Body of pancreas (tissue), 4 donors: ENCODE measurements around the gene PGK1.
"Not testable (repeated sequence)": the region's sequence is repeated elsewhere in the genome, so short reads cannot be mapped to it uniquely, and the experiment has no call there.

Experiments used
- CTCF ChIP-seq, 7 experiments: fragments of 450-650 bp in 4 of 7; fragments of 200-600 bp in 3 of 7; sonication (generic) in 3 of 7; IDR thresholded peaks; one replicate each; pipeline ENCODE4 v1.5.1; 2016 to 2019; ENCODE audit warnings: antibody characterized with exemption in 7 of 7
- POLR2A ChIP-seq, 3 donors: fragments of 450-650 bp; IDR thresholded peaks; one replicate each; pipeline ENCODE4 v1.6.1; 2016; ENCODE audit warnings: antibody characterized with exemption in 3 of 3, mild to moderate bottlenecking in 2 of 3

DNA sequence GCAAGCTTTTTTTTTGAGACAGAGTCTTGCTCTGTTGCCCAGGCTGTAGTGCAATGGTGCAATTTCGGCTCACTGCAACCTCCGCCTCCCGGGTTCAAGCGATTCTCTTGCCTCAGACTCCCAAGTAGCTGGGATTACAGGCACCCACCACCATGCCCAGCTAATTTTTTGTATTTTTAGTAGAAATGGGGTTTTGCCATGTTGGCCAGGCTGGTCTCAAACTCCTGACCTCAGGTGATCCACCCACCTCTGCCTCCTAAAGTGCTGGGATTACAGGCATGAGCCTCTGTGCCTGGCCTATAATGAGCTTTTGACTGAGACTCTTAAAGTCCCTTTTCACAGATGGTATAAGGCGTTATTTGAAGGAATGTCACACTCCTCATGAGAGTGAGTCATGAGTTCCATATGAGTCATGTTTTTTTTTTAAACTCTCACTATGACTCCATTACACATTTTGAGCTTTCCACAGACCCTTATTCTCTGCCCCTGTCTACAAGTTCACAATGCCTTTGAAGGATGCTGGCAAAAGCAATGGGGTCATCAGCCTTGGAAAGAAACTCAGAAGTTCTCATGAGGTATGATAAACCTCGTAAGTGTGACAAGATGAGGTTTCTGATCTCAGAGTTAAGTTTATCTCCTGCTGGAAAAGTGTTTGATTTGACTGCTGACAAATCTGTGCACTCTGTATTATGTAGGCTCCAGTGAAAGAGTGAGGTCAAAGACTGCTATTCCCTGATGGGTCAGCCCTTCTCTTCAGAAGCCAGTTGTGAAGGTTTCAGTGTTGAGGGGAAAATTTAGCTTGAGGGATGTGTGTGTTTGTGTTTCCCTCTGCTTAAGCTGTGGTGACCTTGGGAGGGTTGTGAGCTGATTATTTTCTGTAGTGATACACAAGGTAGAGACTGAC lies 39.1 kb upstream of the PGK1 start:
- TF ChIP-seq CTCF, POLR2A (IDR thresholded peaks at IDR 0.05): not testable (repeated sequence)
